ENCODE results near the gene LRRFIP2. TPM values are rescaled to one million over a fixed set of nuclear protein-coding genes. Genes with fewer than 3 reads are reported as not detected.

LRRFIP2 gene
- total RNA-seq, 4 donors from 2014 or later, result 41.8 to 78.8 (median 55.0) TPM

DNA sequence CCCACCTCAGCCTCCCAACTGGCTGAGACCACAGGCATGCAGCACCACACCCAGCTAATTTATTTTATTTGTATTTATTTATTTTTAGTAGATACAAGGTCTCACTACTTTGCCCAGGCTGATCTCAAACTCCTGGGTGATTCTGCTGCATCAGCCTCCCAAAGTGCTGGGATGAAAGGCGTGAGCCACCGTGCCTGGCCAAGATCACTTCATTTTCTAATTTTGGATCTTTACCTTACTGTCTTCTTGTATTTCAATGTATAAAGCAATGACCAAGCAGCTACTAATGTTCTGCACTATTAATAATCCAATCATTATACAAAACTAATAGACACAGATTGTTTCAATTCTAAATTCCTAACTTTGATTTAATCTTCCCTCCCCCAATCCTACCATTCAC lies 56.2 kb downstream of the LRRFIP2 start:
- no peak for TF ChIP-seq CTCF (IDR thresholded peaks at IDR 0.05)
- DNase-seq (ENCODE audit: low spot score) (no peak), ATAC-seq (ENCODE audit: low FRiP score) (no peak)

DNA sequence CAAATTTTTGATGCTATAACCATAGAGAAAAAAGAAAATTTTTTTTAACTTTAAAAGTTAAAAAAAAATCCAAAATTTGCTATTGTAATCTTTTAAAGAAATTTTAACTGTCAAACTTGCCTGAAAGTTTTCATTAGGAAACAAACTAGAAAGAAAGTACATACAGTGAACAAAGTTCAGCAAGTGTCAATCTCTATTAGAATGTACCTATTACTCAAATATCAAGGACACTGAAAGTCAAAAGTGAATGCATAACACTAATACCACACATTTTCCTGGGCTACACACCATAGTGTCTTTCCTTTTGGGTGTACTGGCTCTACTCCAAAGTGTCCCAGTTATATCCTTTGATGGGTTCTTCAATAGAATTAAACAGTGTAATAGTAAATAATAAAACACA lies 56.8 kb downstream of the LRRFIP2 start:
- TF ChIP-seq CTCF (IDR thresholded peaks at IDR 0.05), result no peak
- ATAC-seq (ENCODE audit: low FRiP score) (no peak), DNase-seq (ENCODE audit: low spot score) (no peak)

- no peak for TF ChIP-seq CTCF (IDR thresholded peaks at IDR 0.05)
- DNase-seq (ENCODE audit: low spot score) (no peak), ATAC-seq (ENCODE audit: low FRiP score) (no peak)
Measured at GRCh38 chr3:37116998-37117397, 57.4 kb downstream of the LRRFIP2 start.

GRCh38 chr3:37115446-37115845 lies 58.9 kb downstream of the LRRFIP2 start:
- ATAC-seq (ENCODE audit: low FRiP score) (no peak), DNase-seq (ENCODE audit: low spot score) (no peak)
- no peak for TF ChIP-seq CTCF (IDR thresholded peaks at IDR 0.05)

DNA sequence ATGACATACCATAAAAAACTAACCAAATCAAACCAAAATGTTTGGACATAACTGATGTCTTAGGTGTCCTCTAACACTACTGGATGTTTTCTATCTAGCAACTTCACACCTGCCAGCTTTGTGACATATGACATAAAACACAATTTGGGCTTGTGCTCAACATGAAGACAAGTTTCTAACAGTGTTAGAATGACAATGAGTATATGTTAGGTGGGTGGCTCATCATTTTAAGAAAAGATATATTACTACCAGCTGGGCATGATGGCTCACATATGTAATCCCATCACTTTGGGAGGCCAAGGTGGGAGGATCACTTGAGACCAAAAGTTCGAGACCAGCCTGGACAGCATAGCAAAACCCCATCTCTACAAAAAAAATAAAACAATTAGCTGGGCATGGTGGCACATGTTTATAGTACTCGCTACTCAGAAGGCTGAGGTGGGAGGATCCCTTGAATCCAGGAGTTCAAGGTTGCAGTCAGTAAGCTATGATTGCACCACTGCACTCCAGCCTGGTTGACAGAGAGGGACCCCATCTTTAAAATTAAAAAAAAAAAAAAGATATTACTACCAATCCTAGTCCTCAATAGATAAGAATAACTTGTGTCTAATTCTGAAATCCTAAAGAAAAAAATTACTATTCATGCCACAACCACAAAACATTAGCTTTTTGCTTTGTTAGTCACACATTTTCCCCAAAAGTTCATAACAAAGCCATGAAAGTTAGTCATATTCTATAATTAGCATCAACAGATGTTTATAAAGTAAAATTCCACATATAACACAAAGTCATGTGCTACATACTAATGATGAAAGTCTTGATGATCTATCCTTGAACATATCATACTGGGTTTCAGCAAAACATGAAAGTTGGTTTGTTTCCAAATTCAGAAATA lies 59.9 kb downstream of the LRRFIP2 start:
- DNase-seq (ENCODE audit: low spot score) (no peak), ATAC-seq (ENCODE audit: low FRiP score) (no peak)
- no peak for TF ChIP-seq CTCF (IDR thresholded peaks at IDR 0.05)

DNA sequence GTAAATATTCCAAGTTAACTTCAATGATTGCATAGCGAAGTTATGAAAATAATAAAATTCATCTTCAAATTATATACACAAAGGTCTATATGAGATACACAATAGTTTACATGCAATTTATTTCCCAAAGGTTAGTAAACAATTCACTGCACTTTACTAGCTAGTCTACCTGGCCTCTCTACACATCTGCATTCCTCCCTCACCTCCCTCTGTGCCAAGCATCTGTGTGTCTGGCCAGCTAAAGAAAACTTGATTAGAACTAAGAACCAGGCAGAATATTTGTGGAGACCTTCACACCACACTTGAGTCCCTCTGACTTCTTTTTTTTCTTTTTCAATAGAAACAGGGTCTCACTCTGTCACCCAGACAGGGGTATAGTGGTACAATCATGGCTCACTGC lies 61.4 kb downstream of the LRRFIP2 start:
- TF ChIP-seq CTCF (IDR thresholded peaks at IDR 0.05), result no peak
- DNase-seq (ENCODE audit: low spot score), result no peak
- no peak for ATAC-seq (ENCODE audit: low FRiP score)

DNA sequence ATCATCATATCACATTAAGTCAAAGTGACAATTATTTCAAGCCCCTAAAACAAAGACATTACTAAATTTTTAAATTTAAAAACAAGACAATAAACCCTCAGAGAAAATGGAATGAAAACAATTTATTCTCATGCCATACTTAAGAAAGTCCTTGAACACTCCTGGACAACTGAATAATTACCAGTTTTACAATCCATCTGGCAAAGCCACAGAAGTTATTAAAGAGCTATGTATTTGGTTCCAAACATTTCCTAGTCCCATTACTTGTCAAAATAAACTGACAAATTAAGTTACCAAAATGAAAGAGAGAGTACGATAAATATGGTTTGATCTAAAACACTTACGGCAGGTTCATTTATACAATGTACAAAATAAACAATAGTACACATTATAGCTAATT lies 63.2 kb downstream of the LRRFIP2 start:
- no peak for TF ChIP-seq CTCF (IDR thresholded peaks at IDR 0.05)
- DNase-seq (ENCODE audit: low spot score) (no peak), ATAC-seq (ENCODE audit: low FRiP score) (no peak)
